ENCODE measurements around the gene TMEM242. TPM values are rescaled to one million over a fixed set of nuclear protein-coding genes. Genes with fewer than 3 reads are reported as not detected.

Gene TMEM242
- total and polyA plus RNA-seq, 2 of the 4 experiments (the other 2 are of a cell fraction), result 2.3 to 4.6 TPM

DNA sequence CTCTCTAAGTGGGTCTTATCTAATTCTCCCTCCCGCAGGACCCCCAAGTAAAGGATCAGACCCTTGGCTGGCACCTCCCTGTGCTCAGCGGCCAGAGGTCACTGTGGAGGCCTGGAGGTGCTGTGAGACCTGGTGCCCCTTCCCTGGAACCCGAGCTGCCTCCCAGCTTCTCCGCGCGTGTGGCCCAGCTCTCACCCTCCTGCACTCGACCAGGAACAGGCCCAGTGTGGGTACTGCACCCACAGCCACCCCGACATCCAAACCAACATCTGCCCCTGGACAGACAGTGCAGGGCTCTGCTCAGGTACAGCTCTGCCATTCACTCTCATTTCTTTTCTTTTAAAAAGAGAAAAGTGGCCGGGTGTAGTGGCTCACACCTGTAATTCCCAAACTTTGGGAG is 42.4 kb downstream of the TMEM242 start:
- Histone ChIP-seq H3K56ac (ENCODE audit: extremely low read depth, insufficient read depth, low read length) (no peak overlapping the region), H3K9me1 (ENCODE audit: insufficient read depth, low read length) (no peaks in the 10 kb centered on the region), H3K9me3 (ENCODE audit: control insufficient read depth, insufficient read depth, low read length) (no peaks in the 10 kb centered on the region), H2AFZ (replicated peaks; ENCODE audit: low read length, poor library complexity) (no peak overlapping the region), H3K79me1 (ENCODE audit: low read depth in 1 of 2, low read length in 2 of 2) (no peaks in the 10 kb centered on the region), H4K20me1 (ENCODE audit: insufficient read depth, low read length) (no peaks in the 10 kb centered on the region), H3K9ac (ENCODE audit: low read depth, low read length) (no peak overlapping the region), H3K18ac (ENCODE audit: low read depth, low read length) (no peak overlapping the region), H2BK5ac (ENCODE audit: low read depth, low read length, poor library complexity, severe bottlenecking) (no peak overlapping the region), H3K14ac (replicated peaks; ENCODE audit: low read depth, low read length) (no peak overlapping the region), H4K91ac (ENCODE audit: insufficient read depth, low read depth, low read length) (no peak overlapping the region), H2AK9ac (replicated peaks; ENCODE audit: low read depth, low read length, poor library complexity) (no peak overlapping the region), H3K36me3 (ENCODE audit: control insufficient read depth, insufficient read depth, low read length) (no peaks in the 10 kb centered on the region), H3K27me3 (ENCODE audit: control insufficient read depth, insufficient read depth, low read length) (no peaks in the 10 kb centered on the region; the same call in 1 of the 2 replicates), H4K5ac (ENCODE audit: low read depth, low read length) (no peak overlapping the region), H3K4me2 (ENCODE audit: low read depth, low read length) (no peak overlapping the region), H2BK20ac (ENCODE audit: low read depth, low read length) (no peak overlapping the region), H2AK5ac (ENCODE audit: low read depth, low read length) (no peak overlapping the region), H3K4ac (ENCODE audit: low read depth, low read length) (no peak overlapping the region), H2BK120ac (ENCODE audit: low read depth, low read length) (no peak overlapping the region), H3K27ac (ENCODE audit: insufficient read depth, low read length) (no peak overlapping the region), H3K4me3 (ENCODE audit: insufficient read depth, low read depth, low read length) (no peak overlapping the region), H3K4me1 (ENCODE audit: control insufficient read depth, insufficient read depth, low read length) (no peaks in the 10 kb centered on the region), H2BK15ac (ENCODE audit: low read depth, low read length) (no peak overlapping the region), H3K23ac (ENCODE audit: low read depth, low read length) (no peak overlapping the region), H4K8ac (ENCODE audit: low read depth in 2 of 2, low read length in 2 of 2) (no peak overlapping the region)
- TF ChIP-seq, protein P1, sequence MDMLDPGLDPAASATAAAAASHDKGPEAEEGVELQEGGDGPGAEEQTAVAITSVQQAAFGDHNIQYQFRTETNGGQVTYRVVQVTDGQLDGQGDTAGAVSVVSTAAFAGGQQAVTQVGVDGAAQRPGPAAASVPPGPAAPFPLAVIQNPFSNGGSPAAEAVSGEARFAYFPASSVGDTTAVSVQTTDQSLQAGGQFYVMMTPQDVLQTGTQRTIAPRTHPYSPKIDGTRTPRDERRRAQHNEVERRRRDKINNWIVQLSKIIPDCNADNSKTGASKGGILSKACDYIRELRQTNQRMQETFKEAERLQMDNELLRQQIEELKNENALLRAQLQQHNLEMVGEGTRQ (IDR thresholded peaks at IDR 0.05; ENCODE audit: low read depth, low read length), result no peak
- no peak for TF ChIP-seq CHD1 (IDR thresholded peaks at IDR 0.05; ENCODE audit: low read depth, low read length)
- TF ChIP-seq BHLHE40 (IDR thresholded peaks at IDR 0.05; ENCODE audit: low read depth, low read length), result no peak
- no peak for TF ChIP-seq CEBPB (IDR thresholded peaks at IDR 0.05; ENCODE audit: low read depth, low read length)
- TF ChIP-seq NFE2L2 (IDR thresholded peaks at IDR 0.05; ENCODE audit: low read depth, low read length), result no peak
- TF ChIP-seq SMC3 (IDR thresholded peaks at IDR 0.05; ENCODE audit: low read depth, low read length), result no peak
- TF ChIP-seq POLR2A (IDR thresholded peaks at IDR 0.05; ENCODE audit: low read depth, low read length), result no peak
- no peak for TF ChIP-seq RCOR1 (IDR thresholded peaks at IDR 0.05; ENCODE audit: insufficient replicate concordance, low read length)
- no TSS peak for BruUV-seq (replicated peaks)
- no peak for ATAC-seq (ENCODE audit: low read depth)
- intact Hi-C loops (cut with micrococcal nuclease) (no loop called here), dilution Hi-C loops (cut with HindIII; ENCODE audit: low sequenced_read_pairs, unreplicated experiment) (no loop called here), in situ Hi-C loops (cut with MboI; ENCODE audit: low sequenced_read_pairs) (no loop called here)
- ChIA-PET CTCF (interaction anchor here (0.7 kb wide), 1 partner anchor 18 kb away, joined by 5 read pairs; no protein-coding TSS in a partner anchor), POLR2A (ENCODE audit: unreplicated experiment) (no interaction called here)
- no peak for DNase-seq
- 79% methylated on average over 4 of the region's 9 CpGs; no CpG with 5 or more reads in 1 of the 2 experiments for WGBS, 2 experiments (ENCODE audit: extremely low coverage in 2 of 2, insufficient read length in 1 of 2)
